K562 (cell line): ENCODE results near the gene ZNRD2. TPM values are rescaled to one million over a fixed set of nuclear protein-coding genes. Genes with fewer than 3 reads are reported as not detected.
A peak's percentile ranks its signal among the peaks of the same experiment; 100 is the strongest.

ENCODE experiments used
- BHLHE40 ChIP-seq: IDR thresholded peaks from 2 replicates; pipeline ENCODE4 v1.6.1; 2011; ENCODE audit warnings: low read length, improper control_type of control experiment
- E2F4 ChIP-seq: sonication (generic); formaldehyde crosslinking; IDR thresholded peaks from 2 replicates; pipeline ENCODE4 v1.8.0; 2022; ENCODE audit warnings: mild to moderate bottlenecking, low read depth, missing genetic modification reagents
- E2F8 ChIP-seq: fragments of 450-650 bp; IDR thresholded peaks from 2 replicates; pipeline ENCODE4 v1.7.1; 2018; ENCODE audit warnings: mild to moderate bottlenecking, low read depth; ENCODE audit not compliant: partially characterized antibody
- JUND ChIP-seq, 2 experiments: IDR thresholded peaks; 2 replicates in 1 of 2; 3 replicates in 1 of 2; pipeline ENCODE4 v1.6.1; 2011; ENCODE audit warnings: borderline replicate concordance in 2 of 2, low read depth in 2 of 2, low read length in 2 of 2, improper control_type of control experiment in 1 of 2, missing biosample characterization in 1 of 2, missing genetic modification characterization in 1 of 2, missing genetic modification reagents in 1 of 2
- L3MBTL2 ChIP-seq: fragments of 450-650 bp; IDR thresholded peaks from 2 replicates; pipeline ENCODE4 v1.6.1; 2016; ENCODE audit warnings: mild to moderate bottlenecking, moderate library complexity
- MEIS2 ChIP-seq: fragments of 450-650 bp; IDR thresholded peaks from 2 replicates; pipeline ENCODE4 v1.6.1; 2014; ENCODE audit warnings: mild to moderate bottlenecking; ENCODE audit not compliant: partially characterized antibody
- MITF ChIP-seq: IDR thresholded peaks from 2 replicates; pipeline ENCODE4 v1.6.1; 2014; ENCODE audit warnings: antibody characterized with exemption
- NKRF ChIP-seq: fragments of 450-650 bp; IDR thresholded peaks from 2 replicates; pipeline ENCODE4 v1.6.1; 2016; ENCODE audit warnings: borderline replicate concordance
- RBM25 ChIP-seq: fragments of 200-400 bp; formaldehyde crosslinking; IDR thresholded peaks from 2 replicates; pipeline ENCODE4 v1.6.1; 2018; ENCODE audit warnings: low read length, low read depth, moderate library complexity; ENCODE audit not compliant: severe bottlenecking
- RCOR1 ChIP-seq, 2 experiments: IDR thresholded peaks; 2 replicates each; pipeline ENCODE4 v1.6.1; 2012; ENCODE audit warnings: low read depth in 2 of 2, low read length in 2 of 2, borderline replicate concordance in 1 of 2, improper control_type of control experiment in 1 of 2
- RNF2 ChIP-seq: sonication (generic); IDR thresholded peaks from 2 replicates; pipeline ENCODE4 v1.6.1; 2016
- SP1 ChIP-seq: sonication (generic); formaldehyde crosslinking; IDR thresholded peaks from 2 replicates; pipeline ENCODE4 v1.8.1; 2022; ENCODE audit warnings: mild to moderate bottlenecking, missing genetic modification reagents
- ZNF511 ChIP-seq: sonication (generic); formaldehyde crosslinking; IDR thresholded peaks from 2 replicates; pipeline ENCODE4 v1.8.0; 2022; ENCODE audit warnings: mild to moderate bottlenecking, missing genetic modification reagents
- polyA plus RNA-seq, 8 experiments: library from polyadenylated mRNA; depleted of rRNA in 4 of 8; stranded (reverse) in 5 of 8; unstranded in 3 of 8; fragments of >200 nt; fragmentation: Nextera tagmentation in 2 of 8; fragmentation: Illumina TruSeq in 1 of 8; extraction: Ambion mirVana in 2 of 8; extraction: Trizol in 1 of 8; gene quantifications; 2 replicates each; pipeline versions ENCODE4 v1.2.1 to v1.2.3, GENCODE V29; 2011 to 2014; ENCODE audit warnings: inconsistent platforms in 1 of 8, missing spikeins in 1 of 8
- total RNA-seq, 7 experiments: library from RNA; depleted of rRNA in 6 of 7; stranded (reverse); fragments of >200 nt in 6 of 7; fragmentation: Illumina TruSeq in 2 of 7; extraction: Trizol in 2 of 7; gene quantifications; 2 replicates each; pipeline versions ENCODE4 v1.2.1 to v1.2.3, GENCODE V29; 2011 to 2021; ENCODE audit warnings: low replicate concordance in 1 of 7

ZNRD2 gene
- total and polyA plus RNA-seq, 9 of the 15 experiments (the other 6 are each of a cell fraction or from before 2014, with no cell fraction given) = 13.4 to 129 (median 60.4) TPM

GRCh38 chr11:65615229-65615949, 45.1 kb downstream of the ZNRD2 start, which contains the start of gene PCNX3 (continued):
- peak; percentile 80; the same call in 1 of the 2 replicates for TF ChIP-seq NKRF
- TF ChIP-seq E2F8 = peak; percentile 89
- TF ChIP-seq RCOR1 (IDR thresholded peaks at IDR 0.05; ENCODE audit: borderline replicate concordance in 1 of 2, low read depth in 2 of 2, low read length in 2 of 2) = peak in 1 of 2 experiments; percentile 42; a peak in 1 of 4 replicates
- TF ChIP-seq RBM25 = peak; percentile 94
- 0 out of 2 replicates have a peak, but pooled peaks have one; percentile 65 for TF ChIP-seq ZNF511 (CRISPR knock-in tag)
- peak; percentile 99 for TF ChIP-seq SP1
- peak; percentile 34; the same call in 1 of the 2 replicates for TF ChIP-seq BHLHE40
- TF ChIP-seq MEIS2 = peak; percentile 95
- TF ChIP-seq RNF2 = 0 out of 2 replicates have a peak, but pooled peaks have one; percentile 62
- TF ChIP-seq L3MBTL2 = peak; percentile 89
- no peak for TF ChIP-seq MITF
- peak; percentile 77 for TF ChIP-seq JUND (IDR thresholded peaks at IDR 0.05; ENCODE audit: borderline replicate concordance, low read depth, low read length)
- TF ChIP-seq JUND (tag; IDR thresholded peaks at IDR 0.05; ENCODE audit: borderline replicate concordance, low read depth, low read length) = peak; percentile 69; the same call in 2 of the 3 replicates
- TF ChIP-seq E2F4 (CRISPR knock-in tag) = no peak
